ENCODE measurements around the gene CACNB2. TPM values are rescaled to one million over a fixed set of nuclear protein-coding genes. Genes with fewer than 3 reads are reported as not detected.

CACNB2 gene
- total RNA-seq, 2 donors from 2014 or later, result 19.0 to 20.6 TPM

GRCh38 chr10:18122753-18123152 is 17.5 kb upstream of the CACNB2 start:
- H3K27ac ChIP-seq, result no peak overlapping the region

DNA sequence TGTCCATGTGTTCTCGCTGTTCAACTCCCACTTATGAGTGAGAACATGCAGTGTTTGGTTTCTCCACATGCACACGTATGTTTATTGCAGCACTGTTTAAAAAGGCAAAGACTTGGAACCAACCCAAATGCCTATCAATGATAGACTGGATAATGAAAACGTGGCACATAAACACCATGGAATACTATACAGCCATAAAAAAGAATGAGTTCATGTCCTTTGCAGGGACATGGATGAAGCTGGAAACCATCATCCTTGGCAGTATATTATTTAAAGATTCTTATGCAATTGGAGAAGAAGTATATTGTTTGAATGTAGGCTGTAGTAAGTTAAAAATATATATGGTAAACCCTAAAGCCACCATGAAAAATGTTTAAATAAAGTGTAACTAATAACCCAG is 7.2 kb upstream of the CACNB2 start:
- DNase-seq (ENCODE audit: low spot score), result no peak
- no peaks in the 10 kb centered on the region for H3K9me3 ChIP-seq
- no peak overlapping the region for H3K4me3 ChIP-seq
- no peaks in the 10 kb centered on the region for H3K27me3 ChIP-seq
- no peaks in the 10 kb centered on the region for H3K36me3 ChIP-seq
- H3K4me1 ChIP-seq, result no peaks in the 10 kb centered on the region
- TF ChIP-seq, protein P1, sequence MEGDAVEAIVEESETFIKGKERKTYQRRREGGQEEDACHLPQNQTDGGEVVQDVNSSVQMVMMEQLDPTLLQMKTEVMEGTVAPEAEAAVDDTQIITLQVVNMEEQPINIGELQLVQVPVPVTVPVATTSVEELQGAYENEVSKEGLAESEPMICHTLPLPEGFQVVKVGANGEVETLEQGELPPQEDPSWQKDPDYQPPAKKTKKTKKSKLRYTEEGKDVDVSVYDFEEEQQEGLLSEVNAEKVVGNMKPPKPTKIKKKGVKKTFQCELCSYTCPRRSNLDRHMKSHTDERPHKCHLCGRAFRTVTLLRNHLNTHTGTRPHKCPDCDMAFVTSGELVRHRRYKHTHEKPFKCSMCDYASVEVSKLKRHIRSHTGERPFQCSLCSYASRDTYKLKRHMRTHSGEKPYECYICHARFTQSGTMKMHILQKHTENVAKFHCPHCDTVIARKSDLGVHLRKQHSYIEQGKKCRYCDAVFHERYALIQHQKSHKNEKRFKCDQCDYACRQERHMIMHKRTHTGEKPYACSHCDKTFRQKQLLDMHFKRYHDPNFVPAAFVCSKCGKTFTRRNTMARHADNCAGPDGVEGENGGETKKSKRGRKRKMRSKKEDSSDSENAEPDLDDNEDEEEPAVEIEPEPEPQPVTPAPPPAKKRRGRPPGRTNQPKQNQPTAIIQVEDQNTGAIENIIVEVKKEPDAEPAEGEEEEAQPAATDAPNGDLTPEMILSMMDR (IDR thresholded peaks at IDR 0.05), result no peak
- no peak overlapping the region for H3K27ac ChIP-seq

More at GRCh38 chr10:18122753-18123152, 17.5 kb upstream of the CACNB2 start:
- Histone ChIP-seq H3K27me3 (no peaks in the 10 kb centered on the region), H3K36me3 (no peaks in the 10 kb centered on the region), H3K4me3 (no peak overlapping the region), H3K4me1 (no peaks in the 10 kb centered on the region), H3K9me3 (no peaks in the 10 kb centered on the region)
- TF ChIP-seq, protein P1 (IDR thresholded peaks at IDR 0.05), result no peak
- DNase-seq (ENCODE audit: low spot score), result no peak

DNA sequence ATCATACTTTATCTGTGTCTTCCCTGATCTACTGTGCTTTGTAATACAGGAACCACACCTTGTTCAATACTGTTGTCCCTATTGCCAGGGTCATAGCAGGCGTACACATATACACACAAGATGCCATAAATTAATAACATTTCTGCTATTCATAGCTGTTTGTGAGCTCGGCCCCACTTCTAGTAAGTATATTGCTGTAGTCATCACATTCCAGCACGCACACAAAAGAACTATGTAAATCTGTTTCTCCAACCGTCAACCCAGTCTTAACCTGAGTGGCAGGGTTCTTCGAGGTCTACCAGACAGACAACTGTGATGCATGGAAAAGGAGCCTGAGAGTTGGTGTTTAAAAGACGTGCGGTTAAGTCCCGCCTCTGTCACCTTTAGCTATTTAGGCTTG is 5.7 kb upstream of the CACNB2 start:
- no peaks in the 10 kb centered on the region for H3K27me3 ChIP-seq
- TF ChIP-seq, protein P1 (IDR thresholded peaks at IDR 0.05), result no peak
- H3K36me3 ChIP-seq, result no peaks in the 10 kb centered on the region

GRCh38 chr10:18134921-18135320 is 5.3 kb upstream of the CACNB2 start:
- Histone ChIP-seq H3K4me1 (no peaks in the 10 kb centered on the region), H3K27me3 (no peaks in the 10 kb centered on the region), H3K36me3 (no peaks in the 10 kb centered on the region), H3K4me3 (no peak overlapping the region), H3K27ac (no peak overlapping the region), H3K9me3 (no peaks in the 10 kb centered on the region)
- no peak for DNase-seq (ENCODE audit: low spot score)
- TF ChIP-seq, protein P1 (IDR thresholded peaks at IDR 0.05), result no peak

More for the DNA sequence above, 5.7 kb upstream of the CACNB2 start:
- no peak overlapping the region for H3K27ac ChIP-seq
- no peak overlapping the region for H3K4me3 ChIP-seq
- no peak for DNase-seq (ENCODE audit: low spot score)
- no peaks in the 10 kb centered on the region for H3K9me3 ChIP-seq
- no peaks in the 10 kb centered on the region for H3K4me1 ChIP-seq

- H3K9me3 ChIP-seq, result no peaks in the 10 kb centered on the region
- H3K4me3 ChIP-seq, result no peak overlapping the region
- TF ChIP-seq, protein P1 (IDR thresholded peaks at IDR 0.05), result no peak
- no peak for DNase-seq (ENCODE audit: low spot score)
- no peaks in the 10 kb centered on the region for H3K27me3 ChIP-seq
- peaks cover 0 to 6% of the 10 kb centered on the region in 2 donors for H3K4me1 ChIP-seq
- no peaks in the 10 kb centered on the region for H3K36me3 ChIP-seq
- no peak overlapping the region for H3K27ac ChIP-seq
Measured at GRCh38 chr10:18136073-18136791, 4.0 kb upstream of the CACNB2 start.

DNA sequence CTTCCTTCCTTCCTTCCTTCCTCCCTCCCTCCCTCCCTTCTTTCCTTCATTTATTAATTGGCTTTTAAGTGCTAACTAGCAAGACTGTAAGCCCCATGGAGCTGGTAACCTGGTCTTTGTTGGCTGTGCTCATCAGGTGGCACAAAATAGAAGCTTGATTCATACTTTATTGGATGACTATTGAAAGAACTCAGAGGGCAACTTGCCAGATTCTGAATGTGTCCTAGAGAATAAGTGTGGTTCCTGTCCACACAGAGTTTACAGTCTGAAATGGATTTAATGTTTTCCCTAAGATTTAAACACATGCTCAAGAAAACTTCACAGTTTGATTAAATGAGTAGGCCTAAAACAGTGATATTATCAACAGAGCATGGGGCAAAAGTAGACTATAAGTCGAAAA is 3.1 kb upstream of the CACNB2 start:
- Histone ChIP-seq H3K27me3 (no peaks in the 10 kb centered on the region), H3K4me1 (peaks cover 0 to 10% of the 10 kb centered on the region in 2 donors), H3K9me3 (no peaks in the 10 kb centered on the region), H3K27ac (no peak overlapping the region), H3K4me3 (no peak overlapping the region), H3K36me3 (no peaks in the 10 kb centered on the region)
- TF ChIP-seq, protein P1 (IDR thresholded peaks at IDR 0.05), result no peak
- DNase-seq (ENCODE audit: low spot score), result no peak
